ENCODE measurements around the gene SAT2. TPM values are rescaled to one million over a fixed set of nuclear protein-coding genes. Genes with fewer than 3 reads are reported as not detected.

SAT2 gene
- total and polyA plus RNA-seq, 2 of the 13 experiments (the other 11 are each of a cell fraction or from before 2014, with no cell fraction given): 37.6 to 93.7 TPM

GRCh38 chr17:7629939-7630571 is 2.4 kb upstream of the SAT2 start, which contains the start of gene SHBG (continued):
- TF ChIP-seq ZNF414 (CRISPR knock-in tag; IDR thresholded peaks at IDR 0.05) (no peak), ZNF770 (CRISPR knock-in tag; IDR thresholded peaks at IDR 0.05) (peak; percentile 52; the same call in 1 of the 2 replicates), ZEB1 (IDR thresholded peaks at IDR 0.05; ENCODE audit: insufficient replicate concordance, low read depth) (no peak), MTA1 (CRISPR knock-in tag; IDR thresholded peaks at IDR 0.05; ENCODE audit: borderline replicate concordance) (peak; percentile 76; the same call in 1 of the 2 replicates), SALL1 (CRISPR knock-in tag; IDR thresholded peaks at IDR 0.05) (0 out of 2 replicates have a peak, but pooled peaks have one; percentile 33), PATZ1 (CRISPR knock-in tag; IDR thresholded peaks at IDR 0.05) (peak; percentile 70), ZGPAT (CRISPR knock-in tag; IDR thresholded peaks at IDR 0.05) (peak; percentile 67), ERF (CRISPR knock-in tag; IDR thresholded peaks at IDR 0.05) (peak; percentile 20; the same call in 1 of the 2 replicates), ZNF281 (CRISPR knock-in tag; IDR thresholded peaks at IDR 0.05; ENCODE audit: borderline replicate concordance) (peak; percentile 26; the same call in 1 of the 2 replicates), TBX3 (IDR thresholded peaks at IDR 0.05; ENCODE audit: borderline replicate concordance) (no peak), ZNF547 (CRISPR knock-in tag; IDR thresholded peaks at IDR 0.05) (0 out of 2 replicates have a peak, but pooled peaks have one; percentile 45), ZNF296 (CRISPR knock-in tag; conservative IDR thresholded peaks at IDR 0.05) (0 out of 2 replicates have a peak, but pooled peaks have one; percentile 49), YEATS4 (CRISPR knock-in tag; IDR thresholded peaks at IDR 0.05; ENCODE audit: borderline replicate concordance) (no peak), ZNF121 (CRISPR knock-in tag; IDR thresholded peaks at IDR 0.05) (peak; percentile 52; the same call in 1 of the 2 replicates), NCOA2 (CRISPR knock-in tag; IDR thresholded peaks at IDR 0.05) (0 out of 2 replicates have a peak, but pooled peaks have one; percentile 23), SAP130 (CRISPR knock-in tag; IDR thresholded peaks at IDR 0.05; ENCODE audit: low read depth) (0 out of 2 replicates have a peak, but pooled peaks have one; percentile 26), ARNT2 (CRISPR knock-in tag; IDR thresholded peaks at IDR 0.05; ENCODE audit: low read depth) (no peak), RARA (CRISPR knock-in tag; IDR thresholded peaks at IDR 0.05) (peak; percentile 72), ZNF292 (CRISPR knock-in tag; IDR thresholded peaks at IDR 0.05; ENCODE audit: borderline replicate concordance, low read depth) (peak; percentile 47; the same call in 1 of the 2 replicates), BORCS8-MEF2B (CRISPR knock-in tag; IDR thresholded peaks at IDR 0.05) (0 out of 2 replicates have a peak, but pooled peaks have one; percentile 41)

All from HepG2 (cell line).